ENCODE data around the gene SLC38A7.

Gene SLC38A7

GRCh38 chr16:58684354-58685083, at the start of gene SLC38A7:
TSS of gene SLC38A7 (minus strand) at chr16:58684770. CDS start at chr16:58680126, 4,644 bp downstream.
- DNase-seq (ENCODE audit: low spot score in 2 of 2) (peak; percentile 58 to 82), ATAC-seq (peak; percentile 92)
- no peaks in the 10 kb centered on the region for H3K9me3 Mint-ChIP-seq
- peak within 1 kb of the TSS; percentile 89 for H3K27ac Mint-ChIP-seq
- H3K4me3 Mint-ChIP-seq = peak within 1 kb of the TSS; percentile 79
- H3K4me1 Mint-ChIP-seq = peaks cover 19% of the 10 kb centered on the region
- no peaks in the 10 kb centered on the region for H3K36me3 Mint-ChIP-seq

- no peaks in the 10 kb centered on the region for H3K9me3 Mint-ChIP-seq
- peak within 1 kb of the TSS; percentile 95 for H3K27ac Mint-ChIP-seq
- peaks cover 37% of the 10 kb centered on the region for H3K36me3 Mint-ChIP-seq
- ATAC-seq = peak; percentile 97
- H3K4me1 Mint-ChIP-seq = peaks cover 35% of the 10 kb centered on the region
- H3K4me3 Mint-ChIP-seq = peak within 1 kb of the TSS; percentile 96
- DNase-seq (ENCODE audit: low spot score in 2 of 2) = peak; percentile 79 to 89
These were observed 49.3 kb upstream of the SLC38A7 start, which contains the start of gene GOT2 for GRCh38 chr16:58733671-58734458. TSS of gene GOT2 (minus strand) at chr16:58734316. CDS start at chr16:58734228, 88 bp downstream.

GRCh38 chr16:58733248-58733670, 48.7 kb upstream of the SLC38A7 start:
- H3K9me3 Mint-ChIP-seq = no peaks in the 10 kb centered on the region
- peak overlapping the region; percentile 96 for H3K4me3 Mint-ChIP-seq
- H3K36me3 Mint-ChIP-seq = peaks cover 40% of the 10 kb centered on the region
- peaks cover 36% of the 10 kb centered on the region for H3K4me1 Mint-ChIP-seq
- peak overlapping the region; percentile 95 for H3K27ac Mint-ChIP-seq
- DNase-seq (ENCODE audit: low spot score in 2 of 2) = peak in 1 of 2 donors; percentile 50
- no peak for ATAC-seq

GRCh38 chr16:58732545-58733247, 48.1 kb upstream of the SLC38A7 start:
- Mint-ChIP-seq H3K36me3 (peaks cover 40% of the 10 kb centered on the region), H3K9me3 (no peaks in the 10 kb centered on the region), H3K4me1 (peaks cover 39% of the 10 kb centered on the region), H3K27ac (peak overlapping the region; percentile 95), H3K4me3 (peak overlapping the region; percentile 96)
- DNase-seq (ENCODE audit: low spot score in 2 of 2) (peak in 1 of 2 donors; percentile 52), ATAC-seq (peak; percentile 72)

GRCh38 chr16:58730724-58731370, 46.3 kb upstream of the SLC38A7 start:
- H3K9me3 Mint-ChIP-seq = no peaks in the 10 kb centered on the region
- no peak overlapping the region for H3K27ac Mint-ChIP-seq
- H3K36me3 Mint-ChIP-seq = peaks cover 40% of the 10 kb centered on the region
- ATAC-seq (no peak), DNase-seq (ENCODE audit: low spot score in 2 of 2) (no peak)
- no peak overlapping the region for H3K4me3 Mint-ChIP-seq
- peaks cover 44% of the 10 kb centered on the region for H3K4me1 Mint-ChIP-seq

GRCh38 chr16:58727796-58728568, 43.4 kb upstream of the SLC38A7 start:
- no peak for ATAC-seq
- no peaks in the 10 kb centered on the region for H3K9me3 Mint-ChIP-seq
- peaks cover 34% of the 10 kb centered on the region for H3K4me1 Mint-ChIP-seq
- no peak for DNase-seq (ENCODE audit: low spot score in 2 of 2)
- H3K4me3 Mint-ChIP-seq = no peak overlapping the region
- peak overlapping the region; percentile 54 for H3K27ac Mint-ChIP-seq
- peaks cover 52% of the 10 kb centered on the region for H3K36me3 Mint-ChIP-seq

- DNase-seq (ENCODE audit: low spot score in 2 of 2) (no peak), ATAC-seq (no peak)
- Mint-ChIP-seq H3K4me1 (peaks cover 26% of the 10 kb centered on the region), H3K9me3 (no peaks in the 10 kb centered on the region), H3K36me3 (peaks cover 54% of the 10 kb centered on the region), H3K4me3 (no peak overlapping the region), H3K27ac (peak overlapping the region; percentile 54)
These were observed 42.6 kb upstream of the SLC38A7 start for GRCh38 chr16:58727028-58727781.

GRCh38 chr16:58723109-58723508, 38.5 kb upstream of the SLC38A7 start:
- H3K4me3 Mint-ChIP-seq = no peak overlapping the region
- ATAC-seq = no peak

GRCh38 chr16:58717994-58718393, 33.4 kb upstream of the SLC38A7 start:
- ATAC-seq (no peak), DNase-seq (ENCODE audit: low spot score in 2 of 2) (no peak)
- peaks cover 100% of the 10 kb centered on the region for H3K36me3 Mint-ChIP-seq
- no peak overlapping the region for H3K27ac Mint-ChIP-seq
- H3K4me3 Mint-ChIP-seq = no peak overlapping the region
- no peaks in the 10 kb centered on the region for H3K9me3 Mint-ChIP-seq
- no peaks in the 10 kb centered on the region for H3K4me1 Mint-ChIP-seq

More at GRCh38 chr16:58723109-58723508, 38.5 kb upstream of the SLC38A7 start:
- no peak for DNase-seq (ENCODE audit: low spot score in 2 of 2)
- H3K4me1 Mint-ChIP-seq = peaks cover 8% of the 10 kb centered on the region
- no peaks in the 10 kb centered on the region for H3K9me3 Mint-ChIP-seq
- peaks cover 60% of the 10 kb centered on the region for H3K36me3 Mint-ChIP-seq
- H3K27ac Mint-ChIP-seq = no peak overlapping the region

GRCh38 chr16:58716468-58716867, 31.9 kb upstream of the SLC38A7 start:
- ATAC-seq (no peak), DNase-seq (ENCODE audit: low spot score in 2 of 2) (no peak)
- Mint-ChIP-seq H3K36me3 (peaks cover 100% of the 10 kb centered on the region), H3K4me3 (no peak overlapping the region), H3K4me1 (no peaks in the 10 kb centered on the region), H3K9me3 (no peaks in the 10 kb centered on the region), H3K27ac (peak overlapping the region; percentile 12)

GRCh38 chr16:58713742-58714141, 29.2 kb upstream of the SLC38A7 start:
- Mint-ChIP-seq H3K4me1 (no peaks in the 10 kb centered on the region), H3K27ac (no peak overlapping the region), H3K36me3 (peaks cover 100% of the 10 kb centered on the region), H3K4me3 (no peak overlapping the region), H3K9me3 (no peaks in the 10 kb centered on the region)
- DNase-seq (ENCODE audit: low spot score in 2 of 2) (no peak), ATAC-seq (no peak)

GRCh38 chr16:58709333-58709732, 24.8 kb upstream of the SLC38A7 start:
- H3K36me3 Mint-ChIP-seq = peaks cover 85% of the 10 kb centered on the region
- no peak for ATAC-seq
- DNase-seq (ENCODE audit: low spot score in 2 of 2) = no peak
- H3K4me3 Mint-ChIP-seq = no peak overlapping the region
- H3K9me3 Mint-ChIP-seq = no peaks in the 10 kb centered on the region
- no peaks in the 10 kb centered on the region for H3K4me1 Mint-ChIP-seq
- H3K27ac Mint-ChIP-seq = no peak overlapping the region

- Mint-ChIP-seq H3K36me3 (peaks cover 2% of the 10 kb centered on the region), H3K4me3 (no peak overlapping the region), H3K27ac (no peak overlapping the region), H3K4me1 (no peaks in the 10 kb centered on the region), H3K9me3 (no peaks in the 10 kb centered on the region)
- ATAC-seq (no peak), DNase-seq (ENCODE audit: low spot score in 2 of 2) (no peak)
These were observed 14.6 kb upstream of the SLC38A7 start for GRCh38 chr16:58699151-58699550.

GRCh38 chr16:58695368-58695767, 10.8 kb upstream of the SLC38A7 start:
- ATAC-seq = no peak
- Mint-ChIP-seq H3K4me1 (no peaks in the 10 kb centered on the region), H3K9me3 (no peaks in the 10 kb centered on the region), H3K36me3 (no peaks in the 10 kb centered on the region), H3K4me3 (no peak overlapping the region), H3K27ac (no peak overlapping the region)
- no peak for DNase-seq (ENCODE audit: low spot score in 2 of 2)

Measured in stimulated activated effector memory CD8-positive, alpha-beta T cell treated with anti-CD3 and anti-CD28 coated beads, Interleukin-12 subunit alpha, Interleukin-12 subunit beta, amount 100 ng/mL, for 72 hours (primary cell).